NCI-H748 (cell line): ENCODE data around the gene NR2C2AP.

Experiments
- DNase-seq: peaks from one replicate; lab custom pipeline; 2025; ENCODE audit not compliant: unreplicated experiment; lab: John Stamatoyannopoulos, UW

NR2C2AP gene

DNA sequence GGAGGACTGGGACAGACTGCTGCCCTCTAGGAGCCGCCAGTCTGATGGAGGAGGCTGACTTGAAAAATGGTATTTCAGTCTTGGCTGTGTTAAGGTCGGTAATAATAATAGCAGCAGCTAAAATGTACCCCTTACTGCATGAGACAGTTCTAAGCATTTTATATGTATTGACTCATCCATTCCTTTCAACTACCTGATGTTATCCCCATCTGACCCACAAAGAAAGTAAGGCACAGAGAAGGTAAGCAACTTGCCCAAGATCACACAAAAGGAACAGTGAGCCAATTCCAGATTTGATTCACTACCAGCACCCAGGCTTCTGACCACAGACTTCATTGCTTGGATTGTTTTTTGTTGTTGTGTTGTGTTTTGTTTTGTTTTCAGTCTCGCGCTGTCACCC is 12.6 kb upstream of the NR2C2AP start:
- DNase-seq = no peak

DNA sequence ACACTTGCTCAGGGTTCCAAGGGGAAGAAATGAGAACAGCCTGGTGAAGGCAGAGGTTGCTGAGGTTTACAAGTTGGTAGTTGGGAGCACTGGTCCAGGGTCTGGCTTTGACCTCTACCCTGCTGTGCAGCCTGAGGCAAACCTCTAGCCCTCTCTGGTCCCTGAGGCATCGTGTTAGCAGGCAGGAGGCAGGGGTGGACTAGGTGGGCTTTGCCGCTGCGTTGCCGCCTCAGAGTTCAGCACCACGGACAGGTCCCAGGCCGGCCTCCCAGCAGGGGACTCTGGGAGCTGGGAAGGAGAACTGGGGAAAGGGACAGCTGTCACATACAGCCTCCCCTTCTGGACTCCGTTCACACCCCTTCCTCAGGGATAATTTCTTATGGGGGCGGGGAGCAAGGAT is 11.7 kb upstream of the NR2C2AP start:
- DNase-seq = no peak

DNA sequence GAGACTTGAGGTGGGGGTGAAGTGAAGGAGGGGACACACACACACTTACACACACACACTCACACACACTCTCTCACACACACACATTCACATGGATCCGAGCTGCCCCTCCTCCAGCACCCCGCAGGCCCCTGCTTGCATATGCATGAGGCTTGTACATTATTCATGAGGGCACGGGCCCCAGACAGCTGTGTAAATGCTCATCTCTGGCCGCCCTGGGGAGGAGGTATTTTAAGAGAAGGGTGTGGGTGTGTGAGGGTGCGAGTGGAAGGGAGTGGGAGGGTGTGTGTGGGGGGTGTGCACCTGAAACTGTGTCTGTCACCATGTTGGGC is 10.9 kb upstream of the NR2C2AP start:
- no peak for DNase-seq

DNA sequence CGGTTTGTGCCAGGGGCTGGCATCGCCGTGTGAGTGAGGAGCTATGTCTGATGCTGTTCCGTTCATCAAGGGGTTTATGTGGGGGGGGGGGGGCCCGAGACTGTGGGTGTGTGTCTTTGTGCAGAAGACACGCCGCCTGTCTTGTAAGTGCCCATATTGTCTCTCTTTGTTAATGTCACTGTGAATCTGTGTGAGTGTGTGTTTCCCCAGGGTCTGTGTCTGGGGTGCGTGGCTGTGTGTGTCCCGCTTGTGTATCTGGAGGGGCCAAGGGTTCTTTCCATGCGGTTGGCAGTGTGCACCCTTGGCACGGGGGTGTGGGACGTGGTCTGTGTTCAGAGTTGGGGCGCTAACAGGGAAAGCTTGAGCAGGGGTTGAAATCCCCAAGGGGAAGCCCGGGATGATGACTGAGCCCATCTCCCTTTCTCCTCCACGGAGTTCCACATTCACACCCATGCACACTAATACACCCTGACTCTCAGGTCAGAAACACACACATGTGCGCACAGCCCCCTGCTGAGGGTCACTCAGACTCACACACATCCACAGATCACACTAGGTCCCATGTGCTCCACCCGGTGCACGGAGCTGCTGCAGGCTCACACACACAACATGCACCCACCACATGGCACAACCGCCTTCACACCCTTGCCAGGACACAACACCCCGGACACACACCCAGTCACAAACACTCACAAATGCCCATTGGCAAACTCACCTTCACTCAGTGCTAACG is 10.4 kb upstream of the NR2C2AP start:
- DNase-seq = no peak

DNA sequence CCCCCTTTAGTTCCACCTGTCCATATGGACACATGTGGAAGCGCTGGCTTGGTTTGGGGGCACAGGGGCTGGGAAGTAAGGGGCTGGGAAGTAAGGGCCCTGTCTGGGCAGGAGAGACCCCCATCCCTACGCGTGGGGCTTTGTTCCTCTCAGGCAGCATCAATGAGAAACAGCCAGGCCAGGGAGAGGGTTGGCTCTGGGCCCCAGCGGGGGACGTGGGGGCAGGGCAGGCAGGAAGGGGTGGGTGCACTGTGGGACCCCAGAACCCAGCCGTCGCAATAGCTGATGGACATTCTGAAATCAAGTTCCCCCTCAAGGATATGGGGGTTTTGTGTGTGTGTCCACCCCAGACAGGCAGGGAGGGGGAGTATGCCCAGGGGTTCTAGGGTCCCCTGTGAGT is 9.7 kb upstream of the NR2C2AP start:
- DNase-seq = no peak

DNA sequence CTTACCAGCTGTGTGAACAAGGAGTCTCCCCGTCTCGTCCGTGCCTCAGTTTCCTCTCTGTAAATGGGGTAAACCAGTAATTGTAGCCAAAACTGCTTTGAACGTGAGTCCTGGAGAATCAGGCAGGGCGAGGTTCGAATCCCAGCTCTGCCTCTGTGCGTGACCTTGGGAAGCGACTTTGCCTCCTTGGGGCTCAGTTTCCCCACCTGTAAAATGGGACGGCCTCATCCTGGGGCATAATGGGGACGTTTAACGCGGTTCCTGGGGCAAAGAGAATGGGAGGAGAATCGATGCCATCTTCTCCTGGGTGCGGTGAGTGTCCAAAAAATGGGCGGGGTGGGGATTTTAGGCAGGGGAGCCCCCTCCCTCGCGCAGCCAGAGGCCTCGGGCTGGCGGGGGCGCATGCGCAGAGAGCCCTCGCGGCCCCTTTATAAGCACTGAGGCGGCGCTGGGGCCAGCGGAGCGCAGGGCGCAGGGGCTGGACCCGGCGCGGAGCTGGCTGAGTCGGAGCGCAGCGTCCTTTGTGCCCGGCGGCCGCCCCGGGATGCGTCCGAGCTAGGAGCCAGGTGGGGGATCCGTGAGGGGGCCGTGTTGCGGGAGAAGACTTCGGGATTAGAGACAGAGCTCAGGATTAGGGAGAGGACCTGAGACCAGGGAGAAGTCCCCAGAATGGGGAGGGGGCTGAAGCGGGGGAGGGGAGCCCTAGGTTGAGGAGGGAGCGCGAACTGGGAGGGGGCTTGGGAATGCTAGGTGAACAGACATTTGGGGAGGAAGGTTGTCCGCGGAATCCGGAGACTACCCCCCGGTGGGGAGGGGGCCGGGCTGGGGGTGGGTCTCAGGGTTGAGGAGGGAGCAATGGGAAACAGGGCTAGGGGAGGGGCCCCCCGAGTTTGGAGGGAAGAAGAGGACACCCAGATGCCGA is 8.5 kb upstream of the NR2C2AP start, which contains the start of gene NCAN:
Gene NCAN, plus strand, starts transcription at position 460 of the 922 bp plus-strand sequence. CDS start 4,996 bp downstream, outside the sequence.
- peak; percentile 64 for DNase-seq

DNA sequence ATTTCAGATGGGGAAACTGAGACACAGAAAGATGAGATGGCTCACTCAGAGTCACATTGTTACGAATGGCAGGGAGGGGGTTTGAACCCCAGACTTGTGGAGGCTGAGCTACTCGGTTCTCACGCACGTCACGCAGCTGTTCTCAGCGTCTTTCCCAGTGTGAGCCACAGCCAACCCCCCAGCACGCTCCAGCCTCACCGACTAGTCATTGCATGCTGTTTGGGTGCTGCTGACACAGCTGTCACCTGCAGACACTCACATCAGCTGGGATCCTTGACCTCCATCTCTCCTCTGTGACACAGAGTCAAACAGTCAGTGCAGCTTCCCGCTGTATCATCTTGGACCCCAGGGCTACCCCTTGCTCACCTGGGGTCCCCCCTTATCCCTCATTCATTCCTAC is 6.2 kb upstream of the NR2C2AP start:
- DNase-seq = no peak

DNA sequence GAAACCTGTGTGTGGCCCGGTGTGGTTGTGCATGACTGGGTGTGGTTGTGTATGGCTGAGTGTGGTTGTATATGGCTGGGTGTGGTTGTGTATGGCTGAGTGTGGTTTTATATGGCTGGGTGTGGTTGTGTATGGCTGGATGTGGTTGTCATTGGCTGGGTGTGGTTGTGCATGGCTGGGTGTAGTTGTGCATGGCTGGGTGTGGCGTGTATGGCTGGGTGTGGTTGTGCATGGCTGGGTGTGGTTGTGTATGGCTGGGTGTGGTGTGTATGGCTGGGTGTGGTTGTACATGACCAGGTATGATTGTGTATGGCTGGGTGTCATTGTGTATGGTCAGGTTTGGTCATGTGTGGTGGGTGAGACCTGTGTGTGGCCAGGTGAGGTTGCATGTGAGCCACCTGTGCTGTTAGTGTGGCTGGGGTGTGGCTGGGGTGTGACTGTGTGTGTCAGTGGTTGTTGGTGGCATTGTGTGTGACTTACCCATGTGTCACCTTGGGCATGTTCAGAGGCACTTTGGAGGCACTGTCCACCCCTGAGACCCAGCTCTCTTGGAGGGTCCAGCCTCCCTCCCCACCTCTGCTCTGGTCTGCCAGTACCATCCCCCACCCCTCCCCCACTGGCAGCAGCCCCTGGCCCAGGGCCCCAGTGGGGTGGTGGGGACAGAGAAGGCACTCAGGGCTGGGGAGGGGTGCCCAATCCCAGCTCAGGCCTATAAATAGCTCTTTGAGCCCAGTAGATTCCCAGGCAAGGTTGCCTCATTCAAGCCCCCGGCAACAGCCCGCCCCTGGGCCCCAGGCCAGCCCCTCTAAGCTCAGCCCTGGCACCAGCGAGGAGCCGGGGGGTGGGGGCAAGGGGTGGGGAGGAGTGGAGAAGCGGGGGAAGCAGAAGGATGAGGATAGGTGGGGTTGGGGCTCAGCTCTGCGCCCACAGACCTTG is 4.7 kb upstream of the NR2C2AP start:
- DNase-seq = no peak

DNA sequence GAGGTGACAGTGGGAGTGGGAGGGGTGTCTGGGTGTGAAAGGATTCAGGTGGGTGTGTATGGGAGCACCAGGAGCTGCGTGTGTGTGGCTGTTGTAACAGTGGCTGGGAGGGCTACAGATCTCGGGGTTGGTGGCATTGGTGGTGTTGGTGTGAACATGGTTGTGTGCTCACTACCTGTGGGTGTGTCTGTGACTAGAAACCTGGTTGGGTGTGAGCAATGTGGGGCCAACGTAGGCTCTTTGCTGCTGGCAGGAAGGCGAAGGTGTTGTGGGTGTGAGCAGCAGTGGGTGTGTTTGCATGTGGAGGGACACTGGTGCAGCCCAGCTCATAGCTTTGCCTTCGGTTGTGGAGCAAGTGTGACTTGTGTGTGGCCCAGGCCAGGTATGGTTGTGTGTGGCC is 3.7 kb upstream of the NR2C2AP start:
- DNase-seq = no peak

DNA sequence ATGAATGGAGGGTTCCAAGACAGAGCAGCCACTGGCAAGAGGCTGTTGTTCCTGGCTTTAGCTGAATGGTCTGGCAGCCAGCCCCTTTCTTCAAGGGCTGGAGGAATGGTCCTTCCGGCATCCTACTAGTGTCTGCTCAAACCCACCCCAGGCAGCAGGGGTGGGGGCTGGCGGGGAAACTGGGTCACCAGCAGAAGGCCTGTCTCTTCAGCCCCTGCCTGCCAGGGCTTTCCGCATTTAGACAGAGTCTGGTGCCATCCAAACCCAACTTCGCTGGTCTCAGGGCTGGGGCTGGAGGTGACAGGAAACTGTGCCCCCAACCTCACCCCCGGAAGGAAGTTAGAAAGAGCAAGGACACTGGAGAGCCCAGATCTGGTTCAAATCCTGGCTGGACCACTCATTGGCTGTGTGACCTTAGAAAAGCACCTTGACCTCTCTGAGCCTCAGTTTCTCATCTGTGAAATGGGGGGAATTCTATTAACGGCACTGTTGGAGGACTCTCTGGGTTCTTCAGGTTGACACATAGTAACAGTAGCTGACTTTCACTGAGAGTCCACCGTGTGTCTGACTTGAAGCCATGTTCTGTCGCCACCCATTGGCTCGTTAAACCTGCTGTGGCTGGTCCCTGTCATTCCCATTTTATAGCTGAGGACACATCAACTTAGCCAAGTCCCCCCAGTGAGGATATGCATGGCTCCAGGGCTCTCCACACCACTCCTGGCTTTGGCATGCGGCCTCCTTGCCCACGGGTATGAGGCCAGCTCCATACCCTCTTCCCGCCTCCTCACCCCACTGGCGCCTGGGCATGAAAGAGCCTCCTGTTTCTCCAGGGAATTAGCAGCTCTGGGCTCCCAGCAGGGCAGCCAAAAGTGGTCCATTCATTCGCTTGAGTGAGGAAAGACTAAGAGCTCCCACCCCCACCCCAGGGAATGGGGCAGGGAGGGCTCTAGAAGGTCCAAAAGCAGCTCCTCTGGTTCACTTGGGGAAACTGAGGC is 2.5 kb upstream of the NR2C2AP start:
- no peak for DNase-seq

DNA sequence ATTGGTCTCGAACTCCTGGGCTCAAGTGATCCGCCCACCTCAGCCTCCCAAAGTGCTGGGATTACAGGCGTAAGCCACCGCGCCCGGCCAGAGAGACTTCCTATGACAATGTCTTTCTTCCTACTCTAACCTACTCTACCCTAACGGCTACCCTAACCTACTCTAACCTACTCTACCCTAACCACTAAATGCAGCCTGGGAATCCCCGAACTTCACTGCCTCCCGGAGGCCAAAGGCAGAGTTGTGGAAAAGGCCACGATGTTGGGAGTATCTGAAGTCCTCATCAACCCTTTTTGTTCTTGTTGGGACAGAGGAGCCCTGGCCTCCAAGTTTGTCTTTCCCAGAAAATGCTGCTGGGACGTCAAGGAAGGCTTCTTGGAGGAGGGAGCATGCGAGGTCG is 967 bp upstream of the NR2C2AP start:
- DNase-seq = no peak

DNA sequence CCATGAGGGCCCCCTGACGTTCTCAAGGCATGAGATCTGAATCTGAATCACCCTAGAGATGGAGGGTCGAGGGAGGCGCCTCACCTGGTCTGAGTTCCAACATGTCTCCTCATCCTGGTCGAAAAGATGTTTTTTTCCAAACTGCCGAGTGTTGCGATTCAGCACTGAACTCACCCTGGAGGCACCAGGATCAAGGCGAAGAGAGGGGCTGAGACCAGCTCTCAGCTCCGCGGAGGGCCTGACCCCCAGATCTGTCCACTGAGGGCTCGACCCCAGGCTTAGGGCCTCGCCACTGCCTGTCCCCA is 555 bp downstream of the NR2C2AP start:
- no peak for DNase-seq

DNA sequence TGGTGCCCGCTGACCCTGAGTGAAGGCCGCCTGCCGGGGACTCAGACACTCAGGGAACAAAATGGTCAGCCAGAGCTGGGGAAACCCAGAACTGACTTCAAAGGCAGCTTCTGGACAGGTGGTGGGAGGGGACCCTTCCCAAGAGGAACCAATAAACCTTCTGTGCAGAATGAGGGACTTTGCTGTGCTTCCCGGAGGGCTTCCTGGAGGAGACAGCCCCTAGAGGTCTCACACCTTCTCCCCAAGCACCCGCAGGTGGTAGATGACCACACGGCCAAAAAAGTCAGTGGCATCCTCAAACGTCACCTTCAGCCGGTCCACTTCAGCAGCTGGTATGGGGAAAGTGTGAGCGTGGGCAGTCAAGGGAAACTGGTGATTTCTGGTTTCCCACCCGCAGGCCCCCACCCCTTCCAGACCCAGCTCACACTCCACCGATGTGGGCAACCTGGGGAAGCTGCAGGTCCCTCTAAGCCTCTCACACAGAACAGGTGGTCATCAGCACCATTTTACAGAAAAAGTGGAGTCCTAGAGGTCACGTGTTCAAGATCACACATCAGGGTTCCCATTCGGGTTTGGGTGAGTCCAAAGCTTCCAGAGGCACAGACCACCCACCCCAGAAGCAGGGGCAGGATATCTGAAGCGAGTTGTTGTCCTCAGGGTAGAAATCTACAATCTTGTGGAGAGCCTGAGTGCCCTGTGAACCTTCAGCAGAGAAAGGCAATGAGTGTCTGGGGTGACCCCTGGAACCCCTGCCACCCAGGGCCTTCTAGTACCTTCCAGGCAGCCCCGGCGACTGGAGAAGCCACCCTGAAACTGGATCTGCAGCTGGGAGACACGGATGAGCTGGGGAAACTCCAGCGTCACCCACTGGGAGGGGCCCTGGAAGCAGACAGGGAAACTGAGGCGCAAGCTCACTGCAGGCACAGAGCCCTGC is 1.2 kb downstream of the NR2C2AP start:
- DNase-seq = no peak

DNA sequence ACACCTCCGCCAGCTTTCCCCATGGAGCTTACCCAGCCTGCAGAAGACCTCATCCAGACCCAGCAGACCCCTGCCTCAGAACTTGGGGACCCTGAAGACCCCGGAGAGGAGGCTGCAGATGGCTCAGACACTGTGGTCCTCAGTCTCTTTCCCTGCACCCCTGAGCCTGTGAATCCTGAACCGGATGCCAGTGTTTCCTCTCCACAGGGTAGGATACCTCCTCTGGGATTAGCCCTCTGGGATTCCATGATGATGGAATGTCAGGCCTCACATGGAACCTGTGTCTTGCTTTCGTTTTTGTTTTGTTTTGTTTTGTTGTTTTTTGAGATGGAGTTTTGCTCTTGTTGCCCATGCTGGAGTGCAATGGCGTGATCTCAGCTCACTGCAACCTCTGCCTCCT is 9.3 kb downstream of the NR2C2AP start:
- no peak for DNase-seq

DNA sequence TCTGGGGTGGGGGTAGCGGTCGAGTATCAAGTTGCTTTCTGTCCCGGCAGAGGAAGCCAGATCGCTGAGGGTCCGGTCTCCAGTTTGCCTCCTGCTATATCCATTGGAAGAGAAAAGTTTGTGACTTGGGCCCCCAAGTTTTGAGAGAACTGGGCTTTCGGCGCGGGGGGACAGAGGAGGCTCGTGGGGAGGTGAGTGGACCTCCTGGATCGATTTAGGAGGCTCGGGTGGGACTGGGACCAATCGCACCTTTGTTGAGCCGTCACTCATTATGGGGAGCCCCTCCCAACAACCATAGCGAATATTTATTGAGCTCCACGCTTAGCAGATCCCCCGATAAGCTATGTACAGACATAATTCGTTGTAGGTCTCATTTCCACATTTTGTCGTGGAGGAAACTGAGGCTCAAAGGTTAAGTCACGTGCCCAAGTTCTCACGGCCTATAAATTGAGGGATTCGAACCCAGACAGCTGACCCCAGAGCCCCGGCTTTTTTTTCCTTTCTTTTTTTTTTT is 10.2 kb downstream of the NR2C2AP start:
- peak; percentile 32 for DNase-seq

DNA sequence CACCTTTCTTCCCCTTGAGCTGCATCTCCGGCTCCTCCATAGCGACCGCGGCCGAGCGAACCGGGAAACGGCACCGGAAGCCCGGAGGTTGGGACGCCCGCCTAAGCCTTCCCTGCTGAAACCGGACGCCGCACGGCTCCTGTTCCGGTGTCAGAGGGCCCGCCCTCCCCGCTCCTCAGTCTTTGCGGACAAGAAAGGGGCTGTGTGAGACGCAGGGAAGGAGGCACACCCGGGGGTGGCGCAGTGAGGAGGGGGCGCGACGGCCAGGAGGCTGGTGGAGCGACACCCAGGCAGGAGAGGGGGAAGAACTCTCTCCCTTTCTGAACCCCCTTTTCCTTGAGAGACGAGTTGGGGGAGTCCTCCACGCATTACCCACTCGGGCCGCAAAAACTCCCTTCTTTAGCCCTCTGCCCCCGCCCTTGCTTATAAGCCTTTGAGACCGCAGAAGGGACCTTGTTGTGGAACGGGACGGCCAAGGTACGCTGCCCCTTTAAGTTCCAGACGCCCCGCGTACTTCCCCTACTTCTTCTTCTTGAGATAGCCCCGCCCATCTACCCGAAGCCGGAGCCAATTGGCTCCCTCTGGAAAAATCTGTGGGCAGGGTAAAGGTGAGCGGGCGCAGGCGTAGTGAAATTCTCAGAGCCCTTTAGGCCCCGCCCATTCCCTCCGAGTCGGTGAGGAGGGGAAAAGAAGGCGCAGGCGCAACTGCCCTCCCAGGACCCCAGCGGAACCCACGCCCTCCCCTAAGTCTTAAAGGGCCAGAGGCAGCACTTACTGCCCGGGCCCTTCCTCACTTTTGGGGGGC is 10.9 kb downstream of the NR2C2AP start, which contains the start of the genes BORCS8 and RFXANK:
Gene BORCS8, minus strand, starts transcription at position 75 of the 805 bp plus-strand sequence. Its CDS starts 35 bp downstream, at position 40.
Gene RFXANK, plus strand, starts transcription at position 181 of the 805 bp plus-strand sequence. CDS start 1,689 bp downstream, outside the sequence.
- peak; percentile 99 for DNase-seq

DNA sequence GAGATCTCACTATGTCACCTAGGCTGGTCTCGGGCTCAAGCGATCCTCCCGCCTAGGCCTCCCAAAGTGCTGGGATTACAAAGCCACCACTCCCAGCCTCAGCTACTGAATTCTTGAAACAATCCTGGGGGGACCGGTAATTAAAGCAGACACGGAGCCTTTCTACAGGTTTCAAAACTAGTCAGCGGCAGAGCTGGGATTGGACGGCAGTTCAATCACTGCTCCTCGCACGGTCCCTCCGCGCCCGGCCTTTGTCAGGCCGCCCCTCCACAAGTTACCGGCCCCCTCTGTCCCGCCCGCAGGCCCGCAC is 11.5 kb downstream of the NR2C2AP start:
- no peak for DNase-seq

DNA sequence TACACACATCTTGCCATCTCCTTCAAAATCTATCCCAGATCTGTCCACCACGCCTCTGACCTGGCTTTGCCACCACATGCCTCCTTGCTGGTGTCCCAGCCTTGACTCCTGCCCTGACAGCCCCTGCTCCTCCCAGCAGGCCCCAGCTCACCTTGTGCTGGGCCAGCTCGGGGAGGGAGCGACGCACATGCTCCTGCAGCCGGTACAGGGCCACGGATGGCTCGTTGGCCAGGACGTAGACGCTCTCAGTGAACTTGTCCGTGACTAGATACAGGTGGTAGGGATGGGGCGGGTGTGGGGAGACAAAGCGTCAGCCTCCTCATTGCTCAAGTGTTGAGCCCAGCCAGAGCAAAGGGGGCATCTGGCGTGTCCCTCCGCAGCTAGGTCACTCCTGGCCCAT is 16.5 kb downstream of the NR2C2AP start:
- no peak for DNase-seq
